Measurements from ENCODE around the gene TXLNB.

DNA sequence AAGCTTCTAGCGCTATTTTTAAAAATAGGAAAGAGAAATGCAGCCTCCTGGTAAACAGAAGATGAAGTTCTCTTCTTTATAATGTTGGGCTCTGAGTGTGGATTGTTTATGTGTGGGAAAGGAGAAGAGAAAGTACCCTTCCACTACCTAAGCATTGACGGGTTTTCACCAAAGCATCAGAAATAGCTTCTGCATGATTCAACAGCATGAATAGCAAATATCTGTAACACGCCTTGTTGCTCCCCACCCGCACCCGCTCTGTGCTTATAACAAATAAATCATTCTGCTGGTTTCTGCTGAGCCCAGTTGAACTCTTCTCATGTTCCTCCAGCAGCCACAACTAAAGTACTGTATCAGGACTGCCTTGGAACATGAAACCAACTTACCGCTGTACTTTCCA, 20.7 kb downstream of the TXLNB start:
- TF ChIP-seq, protein P1, sequence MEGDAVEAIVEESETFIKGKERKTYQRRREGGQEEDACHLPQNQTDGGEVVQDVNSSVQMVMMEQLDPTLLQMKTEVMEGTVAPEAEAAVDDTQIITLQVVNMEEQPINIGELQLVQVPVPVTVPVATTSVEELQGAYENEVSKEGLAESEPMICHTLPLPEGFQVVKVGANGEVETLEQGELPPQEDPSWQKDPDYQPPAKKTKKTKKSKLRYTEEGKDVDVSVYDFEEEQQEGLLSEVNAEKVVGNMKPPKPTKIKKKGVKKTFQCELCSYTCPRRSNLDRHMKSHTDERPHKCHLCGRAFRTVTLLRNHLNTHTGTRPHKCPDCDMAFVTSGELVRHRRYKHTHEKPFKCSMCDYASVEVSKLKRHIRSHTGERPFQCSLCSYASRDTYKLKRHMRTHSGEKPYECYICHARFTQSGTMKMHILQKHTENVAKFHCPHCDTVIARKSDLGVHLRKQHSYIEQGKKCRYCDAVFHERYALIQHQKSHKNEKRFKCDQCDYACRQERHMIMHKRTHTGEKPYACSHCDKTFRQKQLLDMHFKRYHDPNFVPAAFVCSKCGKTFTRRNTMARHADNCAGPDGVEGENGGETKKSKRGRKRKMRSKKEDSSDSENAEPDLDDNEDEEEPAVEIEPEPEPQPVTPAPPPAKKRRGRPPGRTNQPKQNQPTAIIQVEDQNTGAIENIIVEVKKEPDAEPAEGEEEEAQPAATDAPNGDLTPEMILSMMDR (IDR thresholded peaks at IDR 0.05), result no peak
- no peak for TF ChIP-seq POLR2A (IDR thresholded peaks at IDR 0.05)

All from upper lobe of left lung (tissue), 4 donors.